Measurements from ENCODE around the gene CRYGD.
"Not testable (repeated sequence)": the region's sequence is repeated elsewhere in the genome, so short reads cannot be mapped to it uniquely, and the experiment has no call there.

Gene CRYGD

GRCh38 chr2:208124013-208124715 is at the start of gene CRYGD:
Gene CRYGD, minus strand, starts transcription at chr2:208124524. Its CDS starts 51 bp downstream, at chr2:208124473.
- DNase-seq: not testable (repeated sequence)

- no peak for DNase-seq
Observed at GRCh38 chr2:208172125-208172524, 47.8 kb upstream of the CRYGD start.

GRCh38 chr2:208164951-208165755 is 40.8 kb upstream of the CRYGD start:
- no peak for DNase-seq

DNA sequence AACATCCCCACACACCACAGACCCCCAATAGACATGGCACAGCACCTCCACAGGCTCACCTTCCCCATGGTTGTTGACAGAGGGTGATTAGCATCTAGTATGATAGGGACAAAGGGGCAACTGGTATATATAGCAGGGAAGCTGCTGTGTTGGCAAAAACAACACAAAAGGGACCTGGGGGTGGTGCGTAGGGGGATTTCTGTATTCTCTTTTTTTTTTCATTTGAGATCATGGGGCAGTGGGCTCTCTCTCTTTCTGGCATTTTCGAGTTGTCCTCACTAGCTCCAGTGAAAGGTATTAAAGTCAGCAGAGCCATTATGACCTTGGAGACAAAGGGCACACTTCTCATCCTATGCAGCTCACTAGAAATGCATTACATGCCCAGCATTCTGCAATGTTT is 39.2 kb upstream of the CRYGD start, which contains the start of gene CRYGA:
Gene CRYGA (minus strand): TSS at position 101 of the 400 bp plus-strand sequence. CDS start 33 bp downstream, at position 68.
- no peak for DNase-seq

DNA sequence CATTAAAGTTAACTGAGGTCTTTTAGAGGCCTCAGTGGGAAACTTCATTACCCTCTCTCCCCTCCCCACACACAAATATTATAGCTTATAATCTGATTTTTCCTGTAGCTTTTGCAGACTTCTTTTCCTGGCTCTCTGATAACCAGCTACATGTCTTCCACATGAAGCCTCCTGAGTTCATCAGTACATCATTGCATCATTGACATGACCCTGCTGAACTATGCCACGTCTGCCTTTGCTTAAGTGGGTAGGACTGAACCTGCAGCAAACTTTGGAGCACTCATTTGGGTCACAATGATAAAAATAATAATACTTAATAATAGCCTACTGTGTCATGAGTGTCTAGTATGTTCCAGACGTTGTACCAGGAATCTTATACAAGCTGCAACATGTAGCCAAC is 32.1 kb upstream of the CRYGD start:
- DNase-seq: no peak

DNA sequence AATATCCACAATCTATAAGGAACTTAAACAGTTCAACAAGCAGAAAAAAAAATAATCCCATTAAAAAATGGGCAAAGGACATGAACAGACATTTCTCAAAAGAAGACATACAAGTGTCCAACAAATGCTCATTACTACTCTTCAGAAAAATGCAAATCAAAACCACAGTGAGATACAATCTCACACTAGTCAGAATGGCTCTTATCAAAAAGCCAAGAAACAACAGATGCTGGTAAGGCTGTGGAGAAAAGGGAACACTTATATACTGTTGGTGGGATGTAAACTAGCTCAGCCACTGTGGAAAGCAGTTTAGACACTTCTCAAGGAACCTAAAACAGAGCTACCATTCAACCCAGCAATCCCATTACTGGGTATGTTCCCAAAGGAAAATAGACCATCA is 28.8 kb upstream of the CRYGD start:
- DNase-seq: no peak

DNA sequence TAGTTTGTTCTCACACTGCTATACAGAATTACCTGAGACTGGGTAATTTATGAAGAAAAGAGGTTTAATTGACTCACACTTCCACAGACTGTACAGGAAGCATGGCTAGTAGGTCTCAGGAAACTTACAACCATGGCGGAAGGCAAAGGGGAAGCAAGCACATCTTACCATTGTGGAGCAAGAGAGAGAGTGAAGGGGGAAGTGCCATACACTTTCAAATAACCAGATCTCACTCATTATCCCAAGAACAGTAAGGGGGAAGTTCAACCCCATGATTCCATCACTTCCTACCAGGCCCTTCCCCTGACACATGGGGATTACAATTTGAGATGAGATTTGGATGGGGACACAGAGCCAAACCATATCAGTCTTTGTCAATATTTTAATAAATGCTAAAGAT is 26.6 kb upstream of the CRYGD start:
- DNase-seq: no peak

DNA sequence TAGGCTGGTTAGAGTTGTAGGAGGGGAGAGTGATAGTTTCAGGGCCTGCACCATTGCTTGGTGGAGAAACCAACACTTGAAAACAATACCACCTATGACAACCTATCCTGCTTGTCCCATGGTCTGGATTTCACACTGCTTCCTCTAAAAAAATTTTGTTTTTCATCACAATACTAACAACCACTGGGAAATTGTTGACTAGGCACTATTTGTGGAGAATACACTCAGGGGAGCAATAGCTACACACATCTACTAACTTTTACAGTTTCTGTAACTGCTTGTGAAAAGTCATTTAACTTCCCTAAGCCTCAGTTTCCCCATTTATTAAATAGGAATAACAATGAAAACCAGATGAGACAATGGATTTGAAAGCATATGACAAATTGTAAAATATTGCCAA is 25.8 kb upstream of the CRYGD start:
- no peak for DNase-seq

DNA sequence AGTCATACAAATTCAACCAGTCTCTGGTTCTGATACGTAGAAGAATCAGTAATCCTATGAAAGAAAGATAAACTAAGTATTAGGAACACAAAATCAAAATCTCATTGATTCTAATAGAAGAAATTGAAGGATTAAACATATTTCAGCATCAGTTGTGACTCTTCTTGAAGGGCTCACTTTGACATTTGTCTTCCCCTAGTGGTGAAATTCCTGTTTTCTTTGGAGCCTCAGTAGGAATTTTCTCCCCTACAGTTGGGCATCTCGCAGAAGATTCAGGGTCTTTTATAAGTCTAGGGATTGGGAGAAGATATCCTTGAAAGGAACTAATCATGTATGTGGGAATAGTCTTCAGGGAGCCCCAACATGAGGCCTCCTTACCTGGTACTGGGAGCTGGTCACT is 24.5 kb upstream of the CRYGD start:
- DNase-seq: no peak

DNA sequence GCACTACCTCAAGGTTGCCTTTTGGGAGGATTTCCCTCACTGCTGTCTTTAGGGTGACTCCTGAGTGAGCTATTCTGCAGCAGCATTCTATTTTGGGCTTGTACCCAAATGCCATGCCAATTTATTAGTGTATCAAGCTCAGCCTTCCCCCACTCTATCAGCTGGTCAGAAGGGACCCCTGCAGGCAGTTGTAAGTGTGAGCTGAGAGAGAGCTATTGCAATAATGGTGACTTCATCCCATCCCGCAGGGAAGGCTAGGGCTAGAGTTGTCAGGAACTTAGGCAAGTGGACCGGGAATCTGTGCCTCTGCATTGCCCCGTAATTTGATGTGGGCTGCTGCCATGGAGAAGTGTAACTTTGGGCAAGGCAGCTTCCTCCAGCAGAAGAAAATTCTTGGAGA is 23.4 kb upstream of the CRYGD start:
- DNase-seq: no peak

- DNase-seq: no peak
Observed at GRCh38 chr2:208147008-208147407, 22.7 kb upstream of the CRYGD start.

- DNase-seq: no peak
Observed at GRCh38 chr2:208146006-208146405, 21.7 kb upstream of the CRYGD start, which contains the start of gene CRYGB. Gene CRYGB, minus strand, starts transcription at chr2:208146158. Its CDS starts 38 bp downstream, at chr2:208146120.

- DNase-seq: no peak
Observed at GRCh38 chr2:208142925-208143799, 18.8 kb upstream of the CRYGD start.

GRCh38 chr2:208142240-208142924 is 18.1 kb upstream of the CRYGD start:
- DNase-seq: no peak

DNA sequence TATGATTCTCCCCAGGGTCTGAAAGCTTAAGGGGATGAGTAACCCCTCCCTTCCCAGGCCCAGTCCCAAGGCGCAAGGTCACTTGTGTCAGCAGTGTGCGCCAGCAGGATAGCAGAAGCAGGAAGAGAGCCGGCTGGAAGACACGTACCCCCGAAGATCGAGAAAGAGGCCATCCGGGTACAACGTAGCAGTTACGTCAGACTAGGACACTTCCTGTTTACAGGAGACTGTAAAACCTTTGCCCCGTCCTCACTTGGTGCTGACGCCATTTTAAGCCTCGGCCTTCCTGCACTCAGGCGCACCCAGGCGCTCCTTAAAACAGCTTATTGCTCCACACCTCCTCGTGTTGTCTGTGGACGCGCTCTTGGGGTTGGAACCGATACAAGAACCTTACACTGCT is 15.1 kb upstream of the CRYGD start:
- DNase-seq: no peak

DNA sequence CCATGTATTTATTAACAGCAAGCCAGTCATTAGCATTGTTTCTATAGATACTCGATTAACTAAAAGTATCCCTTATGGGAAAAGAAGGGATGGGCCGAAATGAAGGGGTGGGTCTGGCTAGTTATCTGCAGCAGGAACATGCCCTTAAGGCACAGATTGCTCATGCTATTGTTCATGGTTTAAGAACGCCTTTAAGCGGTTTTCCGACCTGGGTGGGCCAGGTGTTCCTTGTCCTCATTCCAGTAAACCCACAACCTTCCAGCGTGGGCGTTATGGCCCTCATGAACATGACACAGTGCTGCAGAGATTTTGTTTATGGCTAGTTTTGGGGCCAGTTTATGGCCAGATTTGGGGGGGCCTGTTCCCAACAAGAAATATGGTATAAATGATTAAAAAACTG is 14.0 kb upstream of the CRYGD start:
- DNase-seq: not testable (repeated sequence)

DNA sequence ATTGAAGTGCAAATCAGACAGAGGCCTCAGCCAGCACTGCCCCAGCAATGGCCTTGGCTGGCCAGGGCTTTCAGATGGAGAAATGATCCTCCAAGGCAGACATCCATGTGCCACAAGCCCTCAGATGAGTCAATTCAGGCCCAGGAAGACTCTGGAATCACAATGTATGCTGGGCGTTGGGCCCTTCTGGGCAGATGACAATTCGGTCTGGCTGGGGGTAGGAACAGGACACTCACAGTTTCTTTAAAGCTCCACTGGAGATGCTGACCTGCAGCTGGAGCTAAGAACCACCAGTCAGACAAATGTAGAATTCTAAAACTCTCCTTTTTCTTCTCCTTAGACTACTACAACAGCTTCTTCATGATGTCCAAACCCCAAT is 12.4 kb upstream of the CRYGD start:
- DNase-seq: no peak

- DNase-seq: no peak
Observed at GRCh38 chr2:208135794-208136715, 11.7 kb upstream of the CRYGD start.

DNA sequence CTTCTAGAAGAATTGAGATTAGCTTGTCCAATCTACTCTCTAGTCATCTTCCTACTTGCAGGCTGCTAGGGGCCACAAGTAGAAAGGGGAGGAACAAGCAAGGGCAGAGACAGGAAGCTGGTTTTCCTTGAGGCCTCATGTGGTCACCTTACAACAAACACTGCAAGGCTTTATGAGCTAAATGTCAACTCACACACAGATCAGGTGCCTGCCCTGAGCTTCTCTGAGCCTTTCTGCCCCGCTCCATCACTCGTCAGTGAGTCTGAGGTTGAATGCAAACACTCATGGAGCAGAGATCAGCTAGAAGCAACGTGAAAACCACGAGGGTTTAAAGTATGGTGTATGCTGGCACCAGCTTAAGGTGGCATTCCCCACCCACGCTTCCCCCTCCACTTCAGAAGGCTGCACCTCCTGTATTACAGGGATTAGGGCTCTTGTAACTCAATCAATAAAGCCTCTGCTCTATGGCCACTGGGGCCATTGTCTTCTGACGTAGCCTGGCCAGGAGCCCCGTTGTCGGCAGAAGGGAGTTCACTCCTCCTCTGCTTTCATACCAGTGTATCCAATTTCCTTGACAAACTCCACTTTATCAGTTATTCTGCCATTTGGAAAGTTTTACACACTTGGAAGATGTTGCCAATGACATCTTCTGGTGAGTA is 10.7 kb upstream of the CRYGD start:
- DNase-seq: no peak

GRCh38 chr2:208130712-208131110 is 6.4 kb upstream of the CRYGD start:
- DNase-seq: no peak
